ENCODE measurements around the gene OR10A3. TPM values are rescaled to one million over a fixed set of nuclear protein-coding genes. Genes with fewer than 3 reads are reported as not detected.

Gene OR10A3
- total and polyA plus RNA-seq, 3 experiments from 2014 or later, result not detected

- ChIA-PET POLR2A (no interaction called here), CTCF (no interaction called here)
- Histone ChIP-seq H3K27ac (ENCODE audit: low read depth, low read length) (no peak overlapping the region), H3K36me3 (ENCODE audit: insufficient read depth, low read length) (no peaks in the 10 kb centered on the region), H3K27me3 (ENCODE audit: insufficient read depth, low read length, poor library complexity, severe bottlenecking) (no peaks in the 10 kb centered on the region), H3K4me1 (ENCODE audit: insufficient read depth, low read length) (no peaks in the 10 kb centered on the region), H3K9me3 (ENCODE audit: low read length) (no peaks in the 10 kb centered on the region), H3K4me3 (ENCODE audit: low read length) (no peak overlapping the region)
- Mint-ChIP-seq H3K4me3 (no peak overlapping the region), H3K9me3 (no peaks in the 10 kb centered on the region), H3K27ac (no peak overlapping the region), H3K4me1 (no peaks in the 10 kb centered on the region), H3K36me3 (no peaks in the 10 kb centered on the region), H3K27me3 (peaks cover 6 to 26% of the 10 kb centered on the region in 2 donors)
- DNase-seq, result no peak
Measured at GRCh38 chr11:7924536-7924935, 17.0 kb downstream of the OR10A3 start.

GRCh38 chr11:7918141-7918540 is 23.4 kb downstream of the OR10A3 start:
- Mint-ChIP-seq H3K4me3 (no peak overlapping the region), H3K4me1 (no peaks in the 10 kb centered on the region), H3K27ac (no peak overlapping the region), H3K27me3 (peaks cover 2 to 3% of the 10 kb centered on the region in 2 donors), H3K9me3 (no peaks in the 10 kb centered on the region), H3K36me3 (no peaks in the 10 kb centered on the region)
- no peak overlapping the region for H3K4me3 ChIP-seq (ENCODE audit: low read length)
- ChIA-PET CTCF (no interaction called here), POLR2A (no interaction called here)
- no peaks in the 10 kb centered on the region for H3K4me1 ChIP-seq (ENCODE audit: insufficient read depth, low read length)
- no peak for DNase-seq
- H3K36me3 ChIP-seq (ENCODE audit: insufficient read depth, low read length), result no peaks in the 10 kb centered on the region
- no peak overlapping the region for H3K27ac ChIP-seq (ENCODE audit: low read depth, low read length)
- no peaks in the 10 kb centered on the region for H3K27me3 ChIP-seq (ENCODE audit: insufficient read depth, low read length, poor library complexity, severe bottlenecking)
- no peaks in the 10 kb centered on the region for H3K9me3 ChIP-seq (ENCODE audit: low read length)

DNA sequence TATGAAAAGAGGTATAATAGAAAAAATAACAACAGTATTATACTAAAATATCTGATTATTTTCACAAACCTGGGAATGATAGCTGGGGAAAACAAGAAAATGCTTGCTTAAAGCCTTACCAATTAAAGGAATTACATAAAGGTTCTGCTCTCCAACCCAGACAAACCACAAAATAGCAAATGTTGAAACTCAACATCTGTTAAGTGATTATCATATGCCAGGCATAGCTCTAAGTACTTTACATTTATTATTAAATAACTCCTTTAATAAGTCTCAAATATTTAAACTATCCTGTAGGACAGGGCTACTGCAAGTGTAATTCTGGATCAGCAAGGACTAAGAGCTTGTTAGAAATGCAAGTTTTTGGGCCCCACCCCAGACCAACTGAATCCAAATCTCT is 30.5 kb downstream of the OR10A3 start:
- no peak for DNase-seq
- ChIA-PET POLR2A (no interaction called here), CTCF (no interaction called here)
- Mint-ChIP-seq H3K27me3 (peaks cover 8 to 16% of the 10 kb centered on the region in 2 donors), H3K27ac (no peak overlapping the region), H3K4me3 (no peak overlapping the region), H3K36me3 (no peaks in the 10 kb centered on the region), H3K4me1 (no peaks in the 10 kb centered on the region), H3K9me3 (no peaks in the 10 kb centered on the region)
- no peaks in the 10 kb centered on the region for H3K36me3 ChIP-seq (ENCODE audit: insufficient read depth, low read length)
- H3K27ac ChIP-seq (ENCODE audit: low read depth, low read length), result no peak overlapping the region
- H3K27me3 ChIP-seq (ENCODE audit: insufficient read depth, low read length, poor library complexity, severe bottlenecking), result no peaks in the 10 kb centered on the region
- H3K4me3 ChIP-seq (ENCODE audit: low read length), result no peak overlapping the region
- no peaks in the 10 kb centered on the region for H3K9me3 ChIP-seq (ENCODE audit: low read length)
- H3K4me1 ChIP-seq (ENCODE audit: insufficient read depth, low read length), result no peaks in the 10 kb centered on the region

DNA sequence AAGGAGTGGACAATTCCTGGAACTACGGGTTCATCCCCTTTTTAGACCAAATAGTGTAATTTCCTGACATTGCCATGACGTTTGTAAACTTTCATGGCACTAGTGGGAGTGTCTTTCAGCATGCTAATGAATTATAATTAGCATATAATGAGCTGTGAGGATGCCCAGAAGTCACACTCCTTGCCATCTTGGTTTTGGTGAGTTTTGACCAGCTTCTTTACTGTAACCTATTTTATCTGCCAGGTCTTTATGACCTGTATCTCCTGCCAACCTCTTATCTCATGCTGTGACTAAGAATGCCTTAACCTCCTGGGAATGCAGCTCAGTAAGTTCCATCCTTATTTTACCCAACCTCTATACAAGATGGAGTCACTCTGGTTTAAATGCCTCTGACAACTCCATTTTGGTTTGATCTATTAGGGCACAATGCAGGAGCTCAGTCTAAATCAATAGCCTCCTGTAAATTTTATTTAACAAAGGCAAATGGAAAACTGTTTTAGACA is 31.2 kb downstream of the OR10A3 start:
- no peak overlapping the region for H3K4me3 Mint-ChIP-seq
- CTCF ChIA-PET, result no interaction called here
- POLR2A ChIA-PET, result no interaction called here
- Histone ChIP-seq H3K4me1 (ENCODE audit: insufficient read depth, low read length) (no peaks in the 10 kb centered on the region), H3K4me3 (ENCODE audit: low read length) (no peak overlapping the region), H3K9me3 (ENCODE audit: low read length) (no peaks in the 10 kb centered on the region), H3K27ac (ENCODE audit: low read depth, low read length) (no peak overlapping the region), H3K27me3 (ENCODE audit: insufficient read depth, low read length, poor library complexity, severe bottlenecking) (no peaks in the 10 kb centered on the region), H3K36me3 (ENCODE audit: insufficient read depth, low read length) (no peaks in the 10 kb centered on the region)
- DNase-seq, result no peak
- no peaks in the 10 kb centered on the region for H3K4me1 Mint-ChIP-seq
- peaks cover 8 to 20% of the 10 kb centered on the region in 2 donors for H3K27me3 Mint-ChIP-seq
- no peaks in the 10 kb centered on the region for H3K9me3 Mint-ChIP-seq
- H3K27ac Mint-ChIP-seq, result no peak overlapping the region
- no peaks in the 10 kb centered on the region for H3K36me3 Mint-ChIP-seq

GRCh38 chr11:7909585-7910285 is 31.8 kb downstream of the OR10A3 start:
- Mint-ChIP-seq H3K36me3 (no peaks in the 10 kb centered on the region), H3K27ac (no peak overlapping the region), H3K9me3 (no peaks in the 10 kb centered on the region), H3K4me1 (no peaks in the 10 kb centered on the region), H3K4me3 (no peak overlapping the region), H3K27me3 (peaks cover 8 to 22% of the 10 kb centered on the region in 2 donors)
- H3K4me3 ChIP-seq (ENCODE audit: low read length), result no peak overlapping the region
- no peaks in the 10 kb centered on the region for H3K4me1 ChIP-seq (ENCODE audit: insufficient read depth, low read length)
- H3K27me3 ChIP-seq (ENCODE audit: insufficient read depth, low read length, poor library complexity, severe bottlenecking), result no peaks in the 10 kb centered on the region
- ChIA-PET POLR2A (no interaction called here), CTCF (no interaction called here)
- no peaks in the 10 kb centered on the region for H3K36me3 ChIP-seq (ENCODE audit: insufficient read depth, low read length)
- H3K9me3 ChIP-seq (ENCODE audit: low read length), result no peaks in the 10 kb centered on the region
- DNase-seq, result no peak
- H3K27ac ChIP-seq (ENCODE audit: low read depth, low read length), result no peak overlapping the region

- Mint-ChIP-seq H3K27me3 (peaks cover 8 to 32% of the 10 kb centered on the region in 2 donors), H3K36me3 (no peaks in the 10 kb centered on the region), H3K9me3 (no peaks in the 10 kb centered on the region), H3K4me3 (no peak overlapping the region), H3K27ac (no peak overlapping the region), H3K4me1 (no peaks in the 10 kb centered on the region)
- Histone ChIP-seq H3K4me3 (ENCODE audit: low read length) (no peak overlapping the region), H3K9me3 (ENCODE audit: low read length) (no peaks in the 10 kb centered on the region), H3K27ac (ENCODE audit: low read depth, low read length) (no peak overlapping the region), H3K27me3 (ENCODE audit: insufficient read depth, low read length, poor library complexity, severe bottlenecking) (no peaks in the 10 kb centered on the region), H3K4me1 (ENCODE audit: insufficient read depth, low read length) (no peaks in the 10 kb centered on the region), H3K36me3 (ENCODE audit: insufficient read depth, low read length) (no peaks in the 10 kb centered on the region)
- CTCF ChIA-PET, result no interaction called here
- POLR2A ChIA-PET, result no interaction called here
- no peak for DNase-seq
Measured at GRCh38 chr11:7907121-7907520, 34.4 kb downstream of the OR10A3 start.

DNA sequence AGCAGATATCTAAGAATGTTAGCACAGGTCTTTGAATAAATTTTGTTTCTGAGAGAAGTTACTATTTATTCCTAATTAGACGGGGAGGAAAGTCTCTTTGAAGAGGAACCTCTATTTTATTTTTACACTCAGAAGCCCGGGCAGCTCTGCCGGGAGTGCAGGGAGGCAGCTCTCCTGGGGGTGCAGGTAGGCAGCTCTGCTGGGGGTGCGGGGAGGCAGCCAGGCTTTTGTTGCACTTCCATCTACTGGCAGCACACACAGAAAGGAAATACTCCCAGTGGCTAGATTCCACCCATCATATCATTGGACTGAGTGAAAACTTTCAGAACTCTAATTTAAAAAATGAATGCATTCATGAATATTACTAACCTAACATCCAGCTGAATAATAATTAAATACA is 35.0 kb downstream of the OR10A3 start:
- CTCF ChIA-PET, result no interaction called here
- POLR2A ChIA-PET, result no interaction called here
- Mint-ChIP-seq H3K9me3 (no peaks in the 10 kb centered on the region), H3K4me3 (no peak overlapping the region), H3K4me1 (no peaks in the 10 kb centered on the region), H3K27me3 (peaks cover 8 to 34% of the 10 kb centered on the region in 2 donors), H3K36me3 (no peaks in the 10 kb centered on the region), H3K27ac (no peak overlapping the region)
- H3K4me1 ChIP-seq (ENCODE audit: insufficient read depth, low read length), result no peaks in the 10 kb centered on the region
- H3K27ac ChIP-seq (ENCODE audit: low read depth, low read length), result no peak overlapping the region
- no peak overlapping the region for H3K4me3 ChIP-seq (ENCODE audit: low read length)
- no peak for DNase-seq
- H3K36me3 ChIP-seq (ENCODE audit: insufficient read depth, low read length), result no peaks in the 10 kb centered on the region
- H3K9me3 ChIP-seq (ENCODE audit: low read length), result no peaks in the 10 kb centered on the region
- no peaks in the 10 kb centered on the region for H3K27me3 ChIP-seq (ENCODE audit: insufficient read depth, low read length, poor library complexity, severe bottlenecking)

- H3K4me1 ChIP-seq (ENCODE audit: insufficient read depth, low read length), result no peaks in the 10 kb centered on the region
- POLR2A ChIA-PET, result no interaction called here
- H3K9me3 ChIP-seq (ENCODE audit: low read length), result no peaks in the 10 kb centered on the region
- no peaks in the 10 kb centered on the region for H3K27me3 ChIP-seq (ENCODE audit: insufficient read depth, low read length, poor library complexity, severe bottlenecking)
- CTCF ChIA-PET, result no interaction called here
- no peaks in the 10 kb centered on the region for H3K36me3 ChIP-seq (ENCODE audit: insufficient read depth, low read length)
- Mint-ChIP-seq H3K9me3 (no peaks in the 10 kb centered on the region), H3K36me3 (no peaks in the 10 kb centered on the region), H3K27me3 (peaks cover 8 to 36% of the 10 kb centered on the region in 2 donors), H3K27ac (no peak overlapping the region), H3K4me3 (no peak overlapping the region), H3K4me1 (no peaks in the 10 kb centered on the region)
- no peak overlapping the region for H3K4me3 ChIP-seq (ENCODE audit: low read length)
- no peak overlapping the region for H3K27ac ChIP-seq (ENCODE audit: low read depth, low read length)
- DNase-seq, result no peak
Measured at GRCh38 chr11:7905961-7906429, 35.5 kb downstream of the OR10A3 start.

Measured in CD8-positive, alpha-beta memory T cell (primary cell).